ENCODE measurements around the gene PTTG1IP.
"Not testable (repeated sequence)": the region's sequence is repeated elsewhere in the genome, so short reads cannot be mapped to it uniquely, and the experiment has no call there.

PTTG1IP gene, protein sequence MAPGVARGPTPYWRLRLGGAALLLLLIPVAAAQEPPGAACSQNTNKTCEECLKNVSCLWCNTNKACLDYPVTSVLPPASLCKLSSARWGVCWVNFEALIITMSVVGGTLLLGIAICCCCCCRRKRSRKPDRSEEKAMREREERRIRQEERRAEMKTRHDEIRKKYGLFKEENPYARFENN

GRCh38 chr21:44873356-44874239 is at the start of gene PTTG1IP:
Gene PTTG1IP, minus strand, starts transcription at chr21:44873690. Its CDS starts 74 bp downstream, at chr21:44873616.
- DNase-seq = peak; percentile 87 to 99

DNA sequence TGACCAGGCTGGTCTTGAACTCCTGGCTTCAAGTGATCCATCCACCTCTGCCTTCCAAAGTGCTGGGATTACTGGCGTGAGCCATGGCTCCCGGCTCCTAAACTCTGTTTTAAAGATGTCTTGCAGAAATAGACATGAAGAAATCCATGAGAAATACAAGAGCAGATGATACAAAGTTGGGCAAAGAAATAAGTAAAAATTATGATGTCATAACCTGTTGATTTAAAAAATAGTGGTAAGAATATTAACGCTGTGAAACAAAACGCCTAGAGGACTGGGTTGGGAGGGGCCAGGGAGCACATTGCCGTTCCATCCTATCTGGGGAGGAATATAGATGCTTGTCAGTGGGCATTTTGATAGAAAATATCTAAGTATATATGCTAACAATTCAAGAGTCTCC is 48.4 kb upstream of the PTTG1IP start:
- no peak for DNase-seq

GRCh38 chr21:44920694-44921604 is 47.5 kb upstream of the PTTG1IP start, which contains the start of gene ITGB2:
Gene ITGB2, minus strand, starts transcription at chr21:44920899. Its CDS starts 10,117 bp downstream, at chr21:44910782.
- DNase-seq = no peak

DNA sequence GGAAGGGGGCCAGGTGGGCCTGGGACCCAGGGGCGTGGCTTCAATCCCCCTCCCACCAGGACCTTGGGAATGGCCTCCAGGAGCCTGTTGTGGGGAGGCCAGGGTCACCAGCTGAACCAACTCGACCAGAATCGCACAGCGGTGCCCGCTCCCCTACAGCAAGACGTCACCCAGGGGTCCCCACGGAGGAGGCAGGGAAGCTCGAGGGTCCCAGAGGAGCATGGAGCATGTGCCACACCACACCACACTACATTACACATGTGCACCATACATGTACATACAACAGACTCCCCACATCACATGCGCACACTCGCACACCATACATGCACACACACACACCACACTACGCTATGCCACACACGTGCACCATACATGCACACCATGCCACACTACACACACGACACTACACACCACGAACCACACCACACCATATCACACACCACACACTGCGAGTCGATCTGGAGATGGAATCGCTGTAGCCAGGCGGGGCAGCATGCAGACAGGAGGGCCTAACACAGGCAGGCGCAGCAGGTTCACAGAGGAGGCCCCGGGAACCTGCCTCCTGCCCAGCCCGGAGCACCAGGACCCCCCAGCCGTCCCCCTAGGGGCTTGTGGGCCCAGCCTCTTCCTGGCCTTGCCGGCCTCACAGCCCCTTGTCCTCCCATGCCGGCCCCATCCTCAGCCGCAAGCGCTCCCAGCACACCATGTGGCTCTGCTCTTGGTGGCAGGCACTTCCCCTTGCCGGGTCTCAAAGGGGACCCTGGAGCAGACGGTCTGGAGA is 46.6 kb upstream of the PTTG1IP start:
- DNase-seq = no peak

DNA sequence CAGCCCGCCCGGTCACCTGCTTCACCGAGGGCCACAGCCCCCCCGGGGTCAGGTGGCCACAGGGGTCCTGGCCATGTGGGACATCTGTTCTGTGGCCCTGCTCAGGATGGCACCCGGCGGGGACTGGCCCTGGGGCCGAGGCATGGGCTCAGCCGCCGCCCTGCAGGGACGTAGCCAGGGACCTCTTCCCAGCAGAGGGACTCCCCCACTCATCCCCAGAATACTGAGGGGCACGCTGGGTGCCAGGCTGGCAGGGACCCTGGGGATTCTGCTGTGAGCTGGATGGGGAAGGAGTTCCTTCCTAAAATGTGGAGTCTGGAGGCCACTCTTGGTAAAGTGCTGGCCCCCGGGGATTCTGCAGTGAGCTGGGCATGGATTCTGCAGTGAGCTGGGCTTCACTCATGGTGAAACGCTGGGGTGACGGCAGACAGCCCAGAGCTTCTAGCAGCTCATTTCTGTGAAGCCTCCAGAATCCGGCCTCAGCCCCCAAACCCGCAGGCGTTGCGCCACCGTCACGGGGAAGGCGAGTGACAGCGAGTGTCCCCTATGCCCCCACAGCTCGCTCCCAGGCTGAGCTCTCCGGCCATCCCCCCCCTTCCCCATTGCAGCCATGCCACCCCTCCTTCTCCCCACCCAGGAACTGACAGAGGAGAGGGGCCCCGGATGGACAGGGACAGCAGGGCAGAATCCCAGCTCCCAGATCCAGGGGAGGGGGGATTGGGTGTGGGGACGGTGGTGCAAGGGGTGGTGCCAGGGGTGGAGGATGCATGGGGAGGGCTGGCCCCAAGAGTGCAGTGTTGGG is 45.8 kb upstream of the PTTG1IP start:
- DNase-seq = no peak

DNA sequence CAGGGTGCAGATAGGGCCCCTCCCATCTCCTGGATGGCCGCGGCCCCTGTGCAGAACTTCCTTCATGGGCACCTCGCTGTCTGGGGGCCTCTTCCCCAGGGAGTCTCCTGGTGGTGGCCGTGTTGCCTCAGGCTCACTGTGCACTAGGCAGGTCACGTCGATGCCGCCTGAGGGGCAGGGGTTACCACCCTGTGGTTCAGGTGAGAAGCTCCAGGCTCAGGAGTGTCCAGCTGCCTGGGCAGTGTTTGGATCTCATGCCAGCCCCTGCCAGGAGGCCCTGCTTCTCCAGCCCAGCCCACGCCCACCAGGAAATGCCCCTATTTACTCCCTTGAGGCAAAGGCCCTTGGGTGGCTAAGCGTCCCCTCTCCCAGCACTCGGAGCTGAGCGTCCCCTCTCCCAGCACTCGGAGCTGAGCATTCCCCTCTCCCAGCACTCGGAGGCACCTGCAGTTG is 45.1 kb upstream of the PTTG1IP start:
- no peak for DNase-seq

- no peak for DNase-seq
Observed at GRCh38 chr21:44918107-44918470, 44.6 kb upstream of the PTTG1IP start.

DNA sequence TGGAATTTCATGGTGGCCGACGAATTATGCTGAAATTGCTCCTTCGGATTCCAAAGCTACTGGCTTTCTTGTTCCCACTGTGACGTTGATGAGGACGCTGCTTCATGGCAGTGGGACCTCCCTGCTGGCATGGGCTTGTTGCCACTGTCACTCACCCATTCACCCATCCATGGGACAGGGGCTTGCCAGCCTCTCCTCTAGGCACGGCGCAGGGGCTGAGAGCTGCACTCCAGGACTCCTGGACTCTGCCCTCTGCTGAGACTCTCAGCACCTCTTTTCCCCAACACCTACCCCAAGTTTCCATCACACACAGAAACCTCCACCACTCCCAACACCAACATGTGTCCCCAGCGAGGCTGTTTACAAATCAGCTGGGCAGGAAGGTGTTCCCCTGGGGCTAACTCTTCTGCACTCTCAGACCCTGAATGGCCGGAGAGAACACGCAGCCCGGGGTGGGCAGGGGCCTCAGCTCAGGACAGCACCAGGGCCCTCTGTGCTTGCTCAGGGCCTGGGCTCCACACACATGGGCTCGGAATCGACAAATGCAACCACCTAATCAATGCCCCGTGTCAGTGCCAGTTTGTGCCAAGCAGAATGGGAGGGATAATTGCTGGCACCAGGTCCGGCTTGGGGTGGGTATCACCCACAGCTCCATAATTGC is 44.1 kb upstream of the PTTG1IP start:
- DNase-seq = no peak

DNA sequence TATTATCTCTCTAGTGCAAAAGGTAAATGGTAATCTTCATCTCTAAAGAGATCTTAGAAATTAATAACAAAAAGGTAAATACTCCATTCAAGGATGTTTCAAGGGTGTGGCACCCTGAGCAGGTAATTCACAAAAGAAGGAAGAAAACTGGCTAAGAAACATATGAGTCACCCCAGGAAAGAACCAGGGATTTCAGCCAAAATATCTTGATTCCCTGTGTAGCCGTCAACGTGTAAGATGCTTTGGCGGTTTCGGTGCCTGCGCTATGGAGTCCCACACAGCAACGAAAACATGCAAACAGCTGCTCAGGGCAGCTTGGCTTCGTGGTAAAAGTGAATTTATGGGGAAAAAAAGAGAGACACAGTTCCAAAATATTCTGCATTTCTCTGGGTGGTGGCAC is 43.5 kb upstream of the PTTG1IP start:
- DNase-seq = no peak

- DNase-seq = no peak
Observed at GRCh38 chr21:44914176-44914874, 40.8 kb upstream of the PTTG1IP start.

DNA sequence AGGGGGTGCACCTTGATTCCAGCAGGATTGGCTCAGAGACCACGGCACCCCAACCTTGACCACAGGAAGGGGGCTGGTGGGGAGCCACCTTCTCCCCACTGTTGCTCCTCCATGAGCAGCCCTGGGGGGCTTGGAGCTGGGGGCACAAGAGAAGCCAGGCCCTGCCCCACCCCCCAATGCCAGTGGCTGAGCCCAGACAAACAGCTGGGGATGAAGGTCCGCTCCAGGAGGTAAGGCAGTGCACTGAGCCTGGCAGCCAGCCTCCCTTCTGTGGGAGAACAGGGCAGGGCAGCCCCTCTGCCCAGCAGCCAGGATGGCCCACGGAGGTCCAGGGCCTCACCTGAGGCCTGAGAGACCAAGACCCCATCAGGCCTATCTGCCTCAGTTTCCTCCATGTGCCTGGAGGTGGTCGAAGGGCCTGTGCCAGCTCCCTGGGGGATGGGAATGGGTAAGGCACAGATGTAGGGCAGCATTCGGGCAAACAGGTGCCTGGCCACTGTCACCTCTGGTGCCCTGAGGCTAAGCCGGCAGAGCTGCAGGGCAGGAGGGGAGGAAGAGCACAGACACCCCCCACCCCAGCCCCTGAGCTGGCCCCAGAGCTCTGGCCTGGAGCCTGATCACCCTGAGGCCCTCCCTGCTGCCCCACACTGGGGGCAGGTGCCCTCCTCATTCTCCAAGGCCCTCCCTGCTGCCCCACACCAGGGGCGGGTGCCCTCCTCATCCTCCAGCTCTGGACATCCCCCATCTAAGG is 40.1 kb upstream of the PTTG1IP start:
- no peak for DNase-seq

GRCh38 chr21:44912506-44913412 is 39.3 kb upstream of the PTTG1IP start:
- not testable (repeated sequence) for DNase-seq

DNA sequence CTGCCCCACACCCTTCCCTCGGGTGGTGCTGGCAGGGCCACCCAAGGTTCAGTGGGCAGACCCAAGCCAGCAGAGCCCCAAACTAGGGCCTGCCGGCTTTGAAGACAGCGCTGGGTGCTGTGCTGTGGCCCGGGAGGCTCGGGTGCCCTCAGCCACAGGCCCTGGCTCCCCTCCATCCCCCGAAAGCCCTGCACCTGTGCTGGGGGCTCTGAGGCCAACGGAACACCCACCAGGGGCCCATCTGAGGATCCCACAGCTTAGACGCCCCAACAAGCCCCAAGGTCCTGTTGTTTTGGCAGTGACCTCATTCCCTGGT is 38.6 kb upstream of the PTTG1IP start:
- no peak for DNase-seq

GRCh38 chr21:44911384-44912157 is 38.1 kb upstream of the PTTG1IP start:
- DNase-seq = no peak

DNA sequence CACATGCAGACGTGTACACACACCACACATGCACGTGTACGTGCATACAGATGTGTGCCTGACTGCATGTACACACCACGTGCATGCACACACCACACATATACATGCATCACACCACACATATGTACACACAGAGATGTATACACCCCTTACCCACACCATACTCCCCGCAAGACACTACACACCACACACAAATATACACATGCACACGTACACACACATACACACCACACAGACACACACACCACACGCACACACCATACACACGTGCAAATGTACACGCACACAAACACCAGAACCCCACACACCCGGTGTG is 37.5 kb upstream of the PTTG1IP start:
- no peak for DNase-seq

DNA sequence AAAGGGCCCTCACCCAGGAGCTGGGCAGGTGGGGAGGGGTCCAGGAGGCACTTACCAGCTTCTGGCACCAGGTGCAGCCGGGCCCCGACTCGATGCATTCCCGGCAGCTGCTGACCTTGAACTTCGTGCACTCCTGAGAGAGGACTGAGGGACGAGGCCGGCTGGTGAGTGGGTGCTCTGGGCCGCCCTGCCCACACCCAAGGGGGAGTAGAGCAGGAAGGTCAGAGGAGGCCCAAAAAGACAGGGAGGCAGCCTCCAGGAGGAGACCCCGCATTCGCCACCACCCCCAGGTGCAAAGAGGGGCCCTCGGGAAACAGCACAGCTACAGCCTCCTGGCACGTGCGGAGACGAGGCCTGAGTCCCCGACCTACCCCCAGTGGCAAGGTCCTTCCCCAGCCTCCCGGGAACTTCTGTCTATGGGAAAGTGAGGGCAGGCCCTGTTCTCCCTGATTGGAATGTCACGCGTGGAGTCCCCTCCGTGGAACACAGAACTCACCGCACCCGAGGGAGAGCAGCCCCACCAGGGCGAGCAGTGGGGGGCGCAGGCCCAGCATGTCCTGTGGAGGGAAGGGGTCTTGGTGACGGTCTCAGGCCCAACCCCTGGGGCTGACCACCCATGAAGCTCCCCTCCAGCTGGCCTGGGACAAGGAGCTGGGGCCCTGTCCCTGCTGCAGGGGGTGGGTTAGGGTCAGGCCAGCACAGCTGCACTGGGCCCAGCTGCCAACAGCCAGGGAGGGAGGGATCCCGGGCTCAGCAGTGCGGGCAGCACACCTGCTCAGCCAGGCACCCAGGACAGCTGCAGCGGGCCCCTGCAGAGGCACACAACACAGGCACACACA is 37.0 kb upstream of the PTTG1IP start:
- DNase-seq = no peak

- no peak for DNase-seq
Observed at GRCh38 chr21:44909719-44910118, 36.2 kb upstream of the PTTG1IP start.
